Neural cell (in vitro differentiated cells): Measurements from ENCODE around the gene HDGF. TPM values are rescaled to one million over a fixed set of nuclear protein-coding genes. Genes with fewer than 3 reads are reported as not detected.

Experiments used
- H2AFZ ChIP-seq: fragments of 200-600, 300-800 bp; sonication (generic), shearing (Covaris generic); 2 replicates; pipeline ENCODE4 v1.6.0; 2014; ENCODE audit warnings: low read depth, mild to moderate bottlenecking, antibody characterized with exemption, low read length, moderate library complexity
- H3F3A ChIP-seq: fragments of 200-600 bp; shearing (Covaris generic); 2 replicates; pipeline ENCODE4 v1.6.1; 2016; ENCODE audit warnings: mild to moderate bottlenecking, moderate library complexity, mixed read lengths, antibody characterized with exemption, low read length; ENCODE audit not compliant: insufficient read depth, poor library complexity, severe bottlenecking
- H3K27ac ChIP-seq: fragments of 200-600, 300-800 bp; sonication (generic), shearing (Covaris generic); 2 replicates; pipeline ENCODE4 v1.5.1; 2014; ENCODE audit warnings: mild to moderate bottlenecking, low read length, moderate library complexity
- H3K27me3 ChIP-seq: fragments of 300-800, 200-600 bp; sonication (generic), shearing (Covaris generic); 2 replicates; pipeline ENCODE4 v1.6.0; 2014; ENCODE audit warnings: mild to moderate bottlenecking, low read depth, low read length, moderate library complexity; ENCODE audit not compliant: insufficient read depth
- H3K36me3 ChIP-seq: fragments of 300-800, 200-600 bp; sonication (generic), shearing (Covaris generic); 2 replicates; pipeline ENCODE4 v1.5.1; 2014; ENCODE audit warnings: mild to moderate bottlenecking, antibody characterized with exemption, low read length, moderate library complexity; ENCODE audit not compliant: insufficient read depth
- H3K4me2 ChIP-seq: fragments of 300-800, 200-600 bp; sonication (generic), shearing (Covaris generic); 2 replicates; pipeline ENCODE4 v1.6.0; 2014; ENCODE audit warnings: mild to moderate bottlenecking, low read length
- H3K4me3 ChIP-seq: fragments of 300-800, 200-600 bp; sonication (generic), shearing (Covaris generic); 2 replicates; pipeline ENCODE4 v1.5.1; 2014; ENCODE audit warnings: mild to moderate bottlenecking, low read length, moderate library complexity
- H3K79me2 ChIP-seq: fragments of 200-600 bp; shearing (Covaris generic); replicated peaks from 2 replicates; pipeline ENCODE4 v1.6.0; 2014; ENCODE audit warnings: mild to moderate bottlenecking, low read length, moderate library complexity; ENCODE audit not compliant: insufficient read depth
- H3K9ac ChIP-seq: fragments of 300-800, 200-600 bp; sonication (generic), shearing (Covaris generic); 2 replicates; pipeline ENCODE4 v1.6.1; 2016; ENCODE audit warnings: mild to moderate bottlenecking, low read length, mixed read lengths
- H3K9me2 ChIP-seq: fragments of 200-600 bp; shearing (Covaris generic); 2 replicates; pipeline ENCODE4 v1.6.1; 2016; ENCODE audit warnings: mild to moderate bottlenecking, low read length, mixed read lengths; ENCODE audit not compliant: insufficient read depth
- H3K9me3 ChIP-seq: fragments of 200-600, 300-800 bp; sonication (generic), shearing (Covaris generic); 2 replicates; pipeline ENCODE4 v1.6.1; 2016; ENCODE audit warnings: mild to moderate bottlenecking, mixed run types, low read length, moderate library complexity, mixed read lengths
- H4K20me1 ChIP-seq: fragments of 200-600 bp; shearing (Covaris generic); 2 replicates; pipeline ENCODE4 v1.6.1; 2016; ENCODE audit warnings: mild to moderate bottlenecking, mixed run types; ENCODE audit not compliant: insufficient read depth
- CTCF ChIP-seq: fragments of 450-650 bp; IDR thresholded peaks from 2 replicates; pipeline ENCODE4 v1.5.1; 2014; ENCODE audit warnings: antibody characterized with exemption, mild to moderate bottlenecking, moderate library complexity; ENCODE audit not compliant: poor library complexity, severe bottlenecking
- EP300 ChIP-seq: fragments of 450-650 bp; conservative IDR thresholded peaks from 2 replicates; pipeline ENCODE4 v1.6.1; 2014; ENCODE audit warnings: antibody characterized with exemption, mild to moderate bottlenecking, moderate library complexity; ENCODE audit not compliant: poor library complexity, severe bottlenecking
- EZH2 ChIP-seq: fragments of 200-600, 300-800 bp; shearing (Covaris generic), sonication (generic); IDR thresholded peaks from 2 replicates; pipeline ENCODE4 v1.6.1; 2014; ENCODE audit warnings: antibody characterized with exemption, low read length, borderline replicate concordance, mild to moderate bottlenecking; ENCODE audit not compliant: insufficient read depth, poor library complexity, severe bottlenecking
- MXI1 ChIP-seq: fragments of 450-650 bp; conservative IDR thresholded peaks from 2 replicates; pipeline ENCODE4 v1.6.1; 2014; ENCODE audit warnings: antibody characterized with exemption, mild to moderate bottlenecking; ENCODE audit not compliant: poor library complexity, severe bottlenecking
- POLR2AphosphoS5 ChIP-seq: IDR thresholded peaks from 2 replicates; pipeline ENCODE4 v1.6.1; 2012
- RAD21 ChIP-seq: fragments of 450-650 bp; conservative IDR thresholded peaks from 2 replicates; pipeline ENCODE4 v1.6.1; 2014; ENCODE audit warnings: antibody characterized with exemption, mild to moderate bottlenecking, moderate library complexity
- SMC3 ChIP-seq: fragments of 450-650 bp; conservative IDR thresholded peaks from 2 replicates; pipeline ENCODE4 v1.6.1; 2014; ENCODE audit warnings: antibody characterized with exemption, mild to moderate bottlenecking, moderate library complexity; ENCODE audit not compliant: poor library complexity
- TAF1 ChIP-seq: IDR thresholded peaks from 2 replicates; pipeline ENCODE4 v1.6.1; 2012; ENCODE audit warnings: low read depth
- polyA plus RNA-seq: library from polyadenylated mRNA; depleted of rRNA; stranded (reverse); fragments of >200 nt; gene quantifications from 2 replicates; pipeline ENCODE4 v1.2.3, GENCODE V29; 2014
- TF ChIP-seq, protein P1 (sequence below): IDR thresholded peaks from 2 replicates; pipeline ENCODE4 v1.6.1; 2012; ENCODE audit warnings: borderline replicate concordance

The HDGF gene
- polyA plus RNA-seq, 1 donor from 2014 or later, result 138 TPM

DNA sequence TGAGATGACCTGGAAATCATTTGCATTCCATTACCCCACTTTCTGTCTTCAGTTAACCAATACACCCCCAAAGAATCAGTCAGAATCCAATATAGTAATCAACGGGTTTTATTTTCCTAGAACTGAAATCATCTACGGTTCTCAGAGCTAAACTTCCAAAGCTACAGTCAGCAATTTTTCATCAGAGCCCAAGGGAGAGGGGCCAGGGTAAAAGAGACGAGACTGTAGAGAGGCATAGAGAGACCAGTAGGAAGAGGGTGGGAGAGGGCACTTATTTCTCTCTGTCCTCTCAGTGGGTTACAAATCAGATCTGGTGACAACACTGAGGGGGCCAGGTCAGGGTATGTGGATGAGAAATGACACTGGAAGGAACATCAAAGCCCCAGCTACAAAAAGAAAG is 9.5 kb downstream of the HDGF start:
- Histone ChIP-seq H3K9me3 (no peaks in the 10 kb centered on the region), H3F3A (no peaks in the 10 kb centered on the region), H2AFZ (no peak overlapping the region), H3K9me2 (no peaks in the 10 kb centered on the region), H3K27ac (peak overlapping the region; percentile 88), H3K79me2 (peaks cover 20% of the 10 kb centered on the region), H3K27me3 (no peaks in the 10 kb centered on the region), H3K4me3 (peak overlapping the region; percentile 77), H4K20me1 (no peaks in the 10 kb centered on the region), H3K4me2 (no peak overlapping the region), H3K9ac (no peak overlapping the region), H3K36me3 (no peaks in the 10 kb centered on the region)
- TF ChIP-seq TAF1, result no peak

GRCh38 chr1:156741481-156741983 is 9.9 kb downstream of the HDGF start:
- Histone ChIP-seq H2AFZ (peak overlapping the region; percentile 30), H3K4me3 (peak overlapping the region; percentile 77), H3K9ac (peak overlapping the region; percentile 59), H3K36me3 (no peaks in the 10 kb centered on the region), H4K20me1 (no peaks in the 10 kb centered on the region), H3F3A (no peaks in the 10 kb centered on the region), H3K4me2 (peak overlapping the region; percentile 67), H3K9me2 (no peaks in the 10 kb centered on the region), H3K27me3 (no peaks in the 10 kb centered on the region), H3K9me3 (no peaks in the 10 kb centered on the region), H3K27ac (peak overlapping the region; percentile 88), H3K79me2 (peaks cover 16% of the 10 kb centered on the region)
- TF ChIP-seq, protein P1, sequence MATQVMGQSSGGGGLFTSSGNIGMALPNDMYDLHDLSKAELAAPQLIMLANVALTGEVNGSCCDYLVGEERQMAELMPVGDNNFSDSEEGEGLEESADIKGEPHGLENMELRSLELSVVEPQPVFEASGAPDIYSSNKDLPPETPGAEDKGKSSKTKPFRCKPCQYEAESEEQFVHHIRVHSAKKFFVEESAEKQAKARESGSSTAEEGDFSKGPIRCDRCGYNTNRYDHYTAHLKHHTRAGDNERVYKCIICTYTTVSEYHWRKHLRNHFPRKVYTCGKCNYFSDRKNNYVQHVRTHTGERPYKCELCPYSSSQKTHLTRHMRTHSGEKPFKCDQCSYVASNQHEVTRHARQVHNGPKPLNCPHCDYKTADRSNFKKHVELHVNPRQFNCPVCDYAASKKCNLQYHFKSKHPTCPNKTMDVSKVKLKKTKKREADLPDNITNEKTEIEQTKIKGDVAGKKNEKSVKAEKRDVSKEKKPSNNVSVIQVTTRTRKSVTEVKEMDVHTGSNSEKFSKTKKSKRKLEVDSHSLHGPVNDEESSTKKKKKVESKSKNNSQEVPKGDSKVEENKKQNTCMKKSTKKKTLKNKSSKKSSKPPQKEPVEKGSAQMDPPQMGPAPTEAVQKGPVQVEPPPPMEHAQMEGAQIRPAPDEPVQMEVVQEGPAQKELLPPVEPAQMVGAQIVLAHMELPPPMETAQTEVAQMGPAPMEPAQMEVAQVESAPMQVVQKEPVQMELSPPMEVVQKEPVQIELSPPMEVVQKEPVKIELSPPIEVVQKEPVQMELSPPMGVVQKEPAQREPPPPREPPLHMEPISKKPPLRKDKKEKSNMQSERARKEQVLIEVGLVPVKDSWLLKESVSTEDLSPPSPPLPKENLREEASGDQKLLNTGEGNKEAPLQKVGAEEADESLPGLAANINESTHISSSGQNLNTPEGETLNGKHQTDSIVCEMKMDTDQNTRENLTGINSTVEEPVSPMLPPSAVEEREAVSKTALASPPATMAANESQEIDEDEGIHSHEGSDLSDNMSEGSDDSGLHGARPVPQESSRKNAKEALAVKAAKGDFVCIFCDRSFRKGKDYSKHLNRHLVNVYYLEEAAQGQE, result no peak
- no peak for TF ChIP-seq POLR2AphosphoS5
- TF ChIP-seq CTCF, result no peak
- TF ChIP-seq MXI1, result no peak
- TF ChIP-seq EP300, result no peak
- no peak for TF ChIP-seq EZH2
- TF ChIP-seq SMC3, result no peak
- no peak for TF ChIP-seq TAF1
- no peak for TF ChIP-seq RAD21
